Neural progenitor cell (in vitro differentiated cells): Measurements from ENCODE around the gene LRIG3.

ENCODE experiments used
- EZH2 ChIP-seq: fragments of 200-600 bp; sonication (generic); IDR thresholded peaks from 2 replicates; pipeline ENCODE4 v1.6.1; 2017; ENCODE audit warnings: antibody characterized with exemption, mild to moderate bottlenecking, moderate library complexity
- EZH2phosphoT487 ChIP-seq: fragments of 200-600 bp; sonication (generic); IDR thresholded peaks from 2 replicates; pipeline ENCODE4 v1.6.1; 2017; ENCODE audit warnings: antibody characterized with exemption
- TF ChIP-seq, protein P1 (sequence below): fragments of 200-600 bp; sonication (generic); IDR thresholded peaks from 2 replicates; pipeline ENCODE4 v1.5.1; 2017; ENCODE audit warnings: antibody characterized with exemption, mild to moderate bottlenecking

DNA sequence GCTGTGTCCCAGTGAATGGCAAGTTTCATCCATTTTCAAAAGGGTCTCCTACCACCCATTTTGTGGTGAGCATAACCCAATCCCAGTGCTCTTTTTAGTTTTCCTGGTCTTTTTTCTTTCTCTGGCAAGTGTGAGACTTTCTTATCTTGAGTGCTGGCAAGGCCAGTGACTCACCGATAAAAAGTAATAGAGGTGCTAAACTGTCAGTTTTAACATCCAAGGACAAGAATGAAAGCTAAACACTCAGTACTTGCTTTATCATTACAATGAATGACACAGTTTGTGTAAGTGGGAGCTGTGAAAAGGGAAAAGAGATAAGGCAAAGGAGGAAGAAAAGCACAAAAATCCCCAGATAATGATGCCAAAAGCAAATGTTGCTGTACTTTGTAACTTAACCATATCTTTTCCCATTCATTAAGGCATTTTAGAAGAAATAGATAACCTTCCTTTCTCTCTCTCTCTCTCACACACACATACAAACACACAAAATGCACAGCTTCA lies 4.9 kb upstream of the LRIG3 start:
- TF ChIP-seq, protein P1, sequence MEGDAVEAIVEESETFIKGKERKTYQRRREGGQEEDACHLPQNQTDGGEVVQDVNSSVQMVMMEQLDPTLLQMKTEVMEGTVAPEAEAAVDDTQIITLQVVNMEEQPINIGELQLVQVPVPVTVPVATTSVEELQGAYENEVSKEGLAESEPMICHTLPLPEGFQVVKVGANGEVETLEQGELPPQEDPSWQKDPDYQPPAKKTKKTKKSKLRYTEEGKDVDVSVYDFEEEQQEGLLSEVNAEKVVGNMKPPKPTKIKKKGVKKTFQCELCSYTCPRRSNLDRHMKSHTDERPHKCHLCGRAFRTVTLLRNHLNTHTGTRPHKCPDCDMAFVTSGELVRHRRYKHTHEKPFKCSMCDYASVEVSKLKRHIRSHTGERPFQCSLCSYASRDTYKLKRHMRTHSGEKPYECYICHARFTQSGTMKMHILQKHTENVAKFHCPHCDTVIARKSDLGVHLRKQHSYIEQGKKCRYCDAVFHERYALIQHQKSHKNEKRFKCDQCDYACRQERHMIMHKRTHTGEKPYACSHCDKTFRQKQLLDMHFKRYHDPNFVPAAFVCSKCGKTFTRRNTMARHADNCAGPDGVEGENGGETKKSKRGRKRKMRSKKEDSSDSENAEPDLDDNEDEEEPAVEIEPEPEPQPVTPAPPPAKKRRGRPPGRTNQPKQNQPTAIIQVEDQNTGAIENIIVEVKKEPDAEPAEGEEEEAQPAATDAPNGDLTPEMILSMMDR, result no peak
- TF ChIP-seq EZH2phosphoT487 (no peak), EZH2 (no peak)
